ENCODE data around the gene DNAJB11. TPM values are rescaled to one million over a fixed set of nuclear protein-coding genes. Genes with fewer than 3 reads are reported as not detected.
A peak's percentile ranks its signal among the peaks of the same experiment; 100 is the strongest.

The DNAJB11 gene
- total RNA-seq, 1 donor from 2014 or later = 71.2 TPM

GRCh38 chr3:186612721-186613636, 42.5 kb downstream of the DNAJB11 start, which contains the start of gene AHSG:
AHSG (plus strand) TSS chr3:186613060; CDS start chr3:186613142, 82 bp downstream.
- no peaks in the 10 kb centered on the region for H3K9me3 Mint-ChIP-seq (ENCODE audit: unreplicated experiment)
- peaks cover 9% of the 10 kb centered on the region for H3K4me1 Mint-ChIP-seq (ENCODE audit: unreplicated experiment)
- no peaks in the 10 kb centered on the region for H3K36me3 Mint-ChIP-seq (ENCODE audit: low read depth, unreplicated experiment)
- TF ChIP-seq CTCF (IDR thresholded peaks at IDR 0.05; ENCODE audit: unreplicated experiment) = no peak
- H3K4me3 Mint-ChIP-seq (ENCODE audit: unreplicated experiment) = no peak within 1 kb of the TSS
- no peak within 1 kb of the TSS for H3K27ac Mint-ChIP-seq (ENCODE audit: unreplicated experiment)
- no peak for DNase-seq (ENCODE audit: low spot score)
- peaks cover 4% of the 10 kb centered on the region for H3K27me3 Mint-ChIP-seq (ENCODE audit: unreplicated experiment)

GRCh38 chr3:186613637-186614265, 43.2 kb downstream of the DNAJB11 start:
- peaks cover 9% of the 10 kb centered on the region for H3K4me1 Mint-ChIP-seq (ENCODE audit: unreplicated experiment)
- no peak for DNase-seq (ENCODE audit: low spot score)
- H3K36me3 Mint-ChIP-seq (ENCODE audit: low read depth, unreplicated experiment) = no peaks in the 10 kb centered on the region
- H3K27me3 Mint-ChIP-seq (ENCODE audit: unreplicated experiment) = peaks cover 4% of the 10 kb centered on the region
- H3K9me3 Mint-ChIP-seq (ENCODE audit: unreplicated experiment) = no peaks in the 10 kb centered on the region
- H3K27ac Mint-ChIP-seq (ENCODE audit: unreplicated experiment) = no peak overlapping the region
- no peak for TF ChIP-seq CTCF (IDR thresholded peaks at IDR 0.05; ENCODE audit: unreplicated experiment)
- H3K4me3 Mint-ChIP-seq (ENCODE audit: unreplicated experiment) = no peak overlapping the region

- H3K27ac Mint-ChIP-seq (ENCODE audit: unreplicated experiment) = no peak overlapping the region
- H3K36me3 Mint-ChIP-seq (ENCODE audit: low read depth, unreplicated experiment) = no peaks in the 10 kb centered on the region
These were observed 43.7 kb downstream of the DNAJB11 start for GRCh38 chr3:186614266-186614596.

GRCh38 chr3:186614597-186615483, 44.3 kb downstream of the DNAJB11 start:
- peaks cover 4% of the 10 kb centered on the region for H3K27me3 Mint-ChIP-seq (ENCODE audit: unreplicated experiment)
- H3K4me3 Mint-ChIP-seq (ENCODE audit: unreplicated experiment) = no peak overlapping the region
- TF ChIP-seq CTCF (IDR thresholded peaks at IDR 0.05; ENCODE audit: unreplicated experiment) = peak; percentile 95

More at GRCh38 chr3:186614266-186614596, 43.7 kb downstream of the DNAJB11 start:
- peaks cover 9% of the 10 kb centered on the region for H3K4me1 Mint-ChIP-seq (ENCODE audit: unreplicated experiment)
- DNase-seq (ENCODE audit: low spot score) = no peak
- H3K27me3 Mint-ChIP-seq (ENCODE audit: unreplicated experiment) = peaks cover 4% of the 10 kb centered on the region
- no peak for TF ChIP-seq CTCF (IDR thresholded peaks at IDR 0.05; ENCODE audit: unreplicated experiment)
- H3K9me3 Mint-ChIP-seq (ENCODE audit: unreplicated experiment) = no peaks in the 10 kb centered on the region
- H3K4me3 Mint-ChIP-seq (ENCODE audit: unreplicated experiment) = no peak overlapping the region

More at GRCh38 chr3:186614597-186615483, 44.3 kb downstream of the DNAJB11 start:
- Mint-ChIP-seq H3K9me3 (ENCODE audit: unreplicated experiment) (no peaks in the 10 kb centered on the region), H3K4me1 (ENCODE audit: unreplicated experiment) (peaks cover 9% of the 10 kb centered on the region), H3K36me3 (ENCODE audit: low read depth, unreplicated experiment) (no peaks in the 10 kb centered on the region), H3K27ac (ENCODE audit: unreplicated experiment) (no peak overlapping the region)
- DNase-seq (ENCODE audit: low spot score) = peak; percentile 82

Measured in endothelial cell (in vitro differentiated cells).